ENCODE results near the gene CDYL2. TPM values are rescaled to one million over a fixed set of nuclear protein-coding genes. Genes with fewer than 3 reads are reported as not detected.

Gene CDYL2
- total RNA-seq, 6 donors from 2014 or later, result 6.0 to 16.7 (median 8.0) TPM

GRCh38 chr16:80837533-80838147, 33.2 kb upstream of the CDYL2 start:
- DNase-seq, result no peak
- no peak for TF ChIP-seq CTCF (IDR thresholded peaks at IDR 0.05)
- ATAC-seq (ENCODE audit: low FRiP score in 2 of 2), result no peak

GRCh38 chr16:80836846-80837245, 32.4 kb upstream of the CDYL2 start:
- whole genome bisulfite sequencing, 2 donors, result 65 to 69% methylated on average over 4 of the region's 4 CpGs
- Histone ChIP-seq H3K36me3 (no peaks in the 10 kb centered on the region), H3K4me1 (no peaks in the 10 kb centered on the region), H3K27ac (no peak overlapping the region), H3K9me3 (no peaks in the 10 kb centered on the region), H3K4me3 (no peak overlapping the region), H3K27me3 (no peaks in the 10 kb centered on the region)
- DNase-seq (no peak), ATAC-seq (ENCODE audit: low FRiP score in 2 of 2) (no peak)
- no peak for TF ChIP-seq POLR2AphosphoS5 (IDR thresholded peaks at IDR 0.05)
- no peak for TF ChIP-seq CTCF (IDR thresholded peaks at IDR 0.05)
- no peak for TF ChIP-seq POLR2A (IDR thresholded peaks at IDR 0.05)
- TF ChIP-seq EP300 (IDR thresholded peaks at IDR 0.05), result no peak

More at GRCh38 chr16:80837533-80838147, 33.2 kb upstream of the CDYL2 start:
- Histone ChIP-seq H3K27me3 (no peaks in the 10 kb centered on the region), H3K9me3 (no peaks in the 10 kb centered on the region), H3K36me3 (no peaks in the 10 kb centered on the region), H3K27ac (no peak overlapping the region), H3K4me3 (no peak overlapping the region), H3K4me1 (no peaks in the 10 kb centered on the region)
- 73 to 82% methylated on average over 9 of the region's 9 CpGs for WGBS, 2 donors

- no peak overlapping the region for H3K4me3 ChIP-seq
- no peaks in the 10 kb centered on the region for H3K27me3 ChIP-seq
- no peak for TF ChIP-seq EP300 (IDR thresholded peaks at IDR 0.05)
- TF ChIP-seq POLR2AphosphoS5 (IDR thresholded peaks at IDR 0.05), result no peak
- no peak for TF ChIP-seq CTCF (IDR thresholded peaks at IDR 0.05)
- no peak for TF ChIP-seq POLR2A (IDR thresholded peaks at IDR 0.05)
- H3K36me3 ChIP-seq, result no peaks in the 10 kb centered on the region
- ATAC-seq (ENCODE audit: low FRiP score in 2 of 2), result no peak
- DNase-seq, result no peak
- H3K4me1 ChIP-seq, result no peaks in the 10 kb centered on the region
- H3K27ac ChIP-seq, result no peak overlapping the region
- no peaks in the 10 kb centered on the region for H3K9me3 ChIP-seq
- WGBS, 2 donors, result 61 to 62% methylated on average over 5 of the region's 5 CpGs
These were observed 31.8 kb upstream of the CDYL2 start for GRCh38 chr16:80836202-80836601.

- Histone ChIP-seq H3K4me3 (no peak overlapping the region), H3K36me3 (no peaks in the 10 kb centered on the region), H3K27me3 (no peaks in the 10 kb centered on the region), H3K4me1 (no peaks in the 10 kb centered on the region), H3K27ac (no peak overlapping the region), H3K9me3 (no peaks in the 10 kb centered on the region)
- 83 to 89% methylated on average over 1 of the region's 1 CpG for WGBS, 2 donors
- TF ChIP-seq POLR2A (IDR thresholded peaks at IDR 0.05), result no peak
- TF ChIP-seq CTCF (IDR thresholded peaks at IDR 0.05), result no peak
- TF ChIP-seq EP300 (IDR thresholded peaks at IDR 0.05), result no peak
- TF ChIP-seq POLR2AphosphoS5 (IDR thresholded peaks at IDR 0.05), result no peak
- no peak for ATAC-seq (ENCODE audit: low FRiP score in 2 of 2)
- DNase-seq, result no peak
These were observed 26.6 kb upstream of the CDYL2 start for GRCh38 chr16:80831039-80831438.

- Histone ChIP-seq H3K9me3 (no peaks in the 10 kb centered on the region), H3K27ac (no peak overlapping the region), H3K27me3 (no peaks in the 10 kb centered on the region), H3K4me3 (no peak overlapping the region), H3K4me1 (no peaks in the 10 kb centered on the region), H3K36me3 (no peaks in the 10 kb centered on the region)
- no peak for TF ChIP-seq POLR2A (IDR thresholded peaks at IDR 0.05)
- TF ChIP-seq EP300 (IDR thresholded peaks at IDR 0.05), result no peak
- no peak for TF ChIP-seq POLR2AphosphoS5 (IDR thresholded peaks at IDR 0.05)
- TF ChIP-seq CTCF (IDR thresholded peaks at IDR 0.05), result no peak
- DNase-seq, result no peak
- ATAC-seq (ENCODE audit: low FRiP score in 2 of 2), result no peak
- WGBS, 2 donors, result 53 to 61% methylated on average over 4 of the region's 4 CpGs
These were observed 24.1 kb upstream of the CDYL2 start for GRCh38 chr16:80828495-80828894.
